Naive thymus-derived CD8-positive, alpha-beta T cell (primary cell): ENCODE measurements around the gene ANAPC10. TPM values are rescaled to one million over a fixed set of nuclear protein-coding genes. Genes with fewer than 3 reads are reported as not detected.
"Not testable (repeated sequence)": the region's sequence is repeated elsewhere in the genome, so short reads cannot be mapped to it uniquely, and the experiment has no call there.

Experiments used
- ATAC-seq, 2 donors: fragments of 150-1000 bp; cut with Tn5 transposase in 1 of 2; sonication (Bioruptor Pico), chemical (Tn5 transposase) in 1 of 2; 1 replicate in 1 of 2; 2 replicates in 1 of 2; pipeline ENCODE4 v1.10.0; 2021; ENCODE audit warnings: mild to moderate bottlenecking in 2 of 2, moderate library complexity in 2 of 2
- POLR2A ChIA-PET: fragments of 350-600 bp; sonication (Branson Sonifier 250); formaldehyde crosslinking; loops from one replicate; lab custom pipeline; 2021; ENCODE audit warnings: antibody characterized with exemption; lab: Charles Lee
- DNase-seq, 10 donors: peaks; one replicate each; pipeline versions ENCODE4 v3.0.0 to v3.0.0-alpha.2; 2020 to 2022
- H3K27ac Mint-ChIP-seq, 10 donors: one replicate each; pipeline ENCODE4 v1.8.0; 2020 to 2022; ENCODE audit warnings: mild to moderate bottlenecking in 10 of 10, mixed read lengths in 10 of 10, moderate library complexity in 4 of 10, inconsistent platforms in 1 of 10
- H3K27me3 Mint-ChIP-seq, 5 donors: one replicate each; pipeline ENCODE4 v1.8.0; 2021 to 2022; ENCODE audit warnings: mixed read lengths in 5 of 5
- H3K36me3 Mint-ChIP-seq, 3 donors: one replicate each; pipeline ENCODE4 v1.8.0; 2020 to 2022; ENCODE audit warnings: mixed read lengths in 3 of 3, mild to moderate bottlenecking in 2 of 3, inconsistent platforms in 1 of 3
- H3K4me1 Mint-ChIP-seq, 4 donors: one replicate each; pipeline ENCODE4 v1.8.0; 2021 to 2022; ENCODE audit warnings: mixed read lengths in 4 of 4
- H3K4me3 Mint-ChIP-seq, 10 donors: one replicate each; pipeline ENCODE4 v1.8.0; 2020 to 2022; ENCODE audit warnings: mild to moderate bottlenecking in 10 of 10, mixed read lengths in 10 of 10, moderate library complexity in 6 of 10, inconsistent platforms in 1 of 10
- H3K9me3 Mint-ChIP-seq, 9 donors: one replicate each; pipeline ENCODE4 v1.8.0; 2020 to 2022; ENCODE audit warnings: mixed read lengths in 9 of 9, mild to moderate bottlenecking in 3 of 9, inconsistent platforms in 1 of 9, moderate library complexity in 1 of 9
- polyA plus RNA-seq, 3 donors: library from polyadenylated mRNA; unstranded; fragments of 300-500 nt; fragmentation: Illumina TruSeq; gene quantifications; one replicate each; pipeline ENCODE4 v1.2.3, GENCODE V29; 2021
- total RNA-seq, 8 experiments: library from RNA in 2 of 8; stranded (reverse) in 2 of 8; gene quantifications; one replicate each; pipeline ENCODE4 v1.2.3 and lab custom pipeline; 2021 to 2026

The ANAPC10 gene
- total and polyA plus RNA-seq, 5 experiments from 2014 or later: 18.0 to 38.5 (median 33.3) TPM

GRCh38 chr4:145041378-145041777 is 56.6 kb downstream of the ANAPC10 start:
- no peak overlapping the region for H3K4me3 Mint-ChIP-seq
- DNase-seq (no peak), ATAC-seq (no peak)
- H3K9me3 Mint-ChIP-seq: no peaks in the 10 kb centered on the region
- H3K36me3 Mint-ChIP-seq: peaks cover 0 to 14% (median 11%) of the 10 kb centered on the region in 3 donors
- H3K27ac Mint-ChIP-seq: no peak overlapping the region
- no peaks in the 10 kb centered on the region for H3K27me3 Mint-ChIP-seq
- POLR2A ChIA-PET: no interaction called here
- peaks cover 0 to 5% (median 4%) of the 10 kb centered on the region in 4 donors for H3K4me1 Mint-ChIP-seq

- ATAC-seq (no peak), DNase-seq (no peak)
- no peaks in the 10 kb centered on the region for H3K27me3 Mint-ChIP-seq
- H3K9me3 Mint-ChIP-seq: peaks cover 0 to 2% (median 0%) of the 10 kb centered on the region in 9 donors
- peak overlapping the region in 1 of 10 donors; percentile 2 for H3K27ac Mint-ChIP-seq
- H3K4me1 Mint-ChIP-seq: peaks cover 0 to 11% (median 0%) of the 10 kb centered on the region in 4 donors
- POLR2A ChIA-PET: no interaction called here
- no peak overlapping the region for H3K4me3 Mint-ChIP-seq
- H3K36me3 Mint-ChIP-seq: peaks cover 28 to 62% (median 51%) of the 10 kb centered on the region in 3 donors
Observed at GRCh38 chr4:145035494-145036136, 62.4 kb downstream of the ANAPC10 start.

GRCh38 chr4:145034727-145035211 is 63.2 kb downstream of the ANAPC10 start:
- Mint-ChIP-seq H3K9me3 (peaks cover 0 to 4% (median 0%) of the 10 kb centered on the region in 9 donors), H3K27me3 (no peaks in the 10 kb centered on the region), H3K27ac (peak overlapping the region in 1 of 10 donors; percentile 83), H3K4me3 (no peak overlapping the region), H3K4me1 (peaks cover 0 to 11% (median 0%) of the 10 kb centered on the region in 4 donors), H3K36me3 (peaks cover 31 to 62% (median 56%) of the 10 kb centered on the region in 3 donors)
- DNase-seq (no peak), ATAC-seq (no peak)
- POLR2A ChIA-PET: no interaction called here

GRCh38 chr4:145019346-145019745 is 78.7 kb downstream of the ANAPC10 start:
- POLR2A ChIA-PET: no interaction called here
- Mint-ChIP-seq H3K36me3 (peaks cover 28 to 46% (median 29%) of the 10 kb centered on the region in 3 donors), H3K27ac (peak overlapping the region; percentile 73 to 91 (median 86)), H3K9me3 (peaks cover 13 to 50% (median 29%) of the 10 kb centered on the region in 9 donors), H3K4me1 (peaks cover 36 to 53% (median 38%) of the 10 kb centered on the region in 4 donors), H3K27me3 (no peaks in the 10 kb centered on the region), H3K4me3 (peak overlapping the region; percentile 4 to 73 (median 54))
- ATAC-seq (no peak), DNase-seq (peak in 3 of 10 donors; percentile 4 to 21 (median 5))

- Mint-ChIP-seq H3K4me3 (no peak overlapping the region), H3K36me3 (peaks cover 0 to 56% (median 29%) of the 10 kb centered on the region in 3 donors), H3K9me3 (peaks cover 0 to 26% (median 6%) of the 10 kb centered on the region in 9 donors), H3K27ac (no peak overlapping the region), H3K27me3 (no peaks in the 10 kb centered on the region), H3K4me1 (peaks cover 22 to 36% (median 28%) of the 10 kb centered on the region in 4 donors)
- no peak for ATAC-seq
- no peak for DNase-seq
- POLR2A ChIA-PET: no interaction called here
Observed at GRCh38 chr4:145014365-145014764, 83.6 kb downstream of the ANAPC10 start.

- POLR2A ChIA-PET: no interaction called here
- DNase-seq (no peak), ATAC-seq (no peak)
- Mint-ChIP-seq H3K4me1 (peaks cover 15 to 39% (median 28%) of the 10 kb centered on the region in 4 donors), H3K27me3 (no peaks in the 10 kb centered on the region), H3K27ac (peak overlapping the region in 2 of 10 donors; percentile 7 to 31), H3K4me3 (no peak overlapping the region), H3K9me3 (peaks cover 0 to 23% (median 4%) of the 10 kb centered on the region in 9 donors), H3K36me3 (peaks cover 0 to 66% (median 35%) of the 10 kb centered on the region in 3 donors)
Observed at GRCh38 chr4:145012841-145013240, 85.2 kb downstream of the ANAPC10 start.

- ATAC-seq: no peak
- H3K27ac Mint-ChIP-seq: no peak overlapping the region
- peaks cover 0 to 68% (median 35%) of the 10 kb centered on the region in 3 donors for H3K36me3 Mint-ChIP-seq
Observed at GRCh38 chr4:145011636-145012035, 86.4 kb downstream of the ANAPC10 start.

GRCh38 chr4:145010315-145010714 is 87.7 kb downstream of the ANAPC10 start:
- H3K27me3 Mint-ChIP-seq, POLR2A ChIA-PET, ATAC-seq: not testable (repeated sequence)

More at GRCh38 chr4:145011636-145012035, 86.4 kb downstream of the ANAPC10 start:
- POLR2A ChIA-PET: no interaction called here
- no peak for DNase-seq
- Mint-ChIP-seq H3K9me3 (peaks cover 0 to 26% (median 4%) of the 10 kb centered on the region in 9 donors), H3K27me3 (no peaks in the 10 kb centered on the region), H3K4me1 (peaks cover 22 to 46% (median 29%) of the 10 kb centered on the region in 4 donors), H3K4me3 (no peak overlapping the region)

GRCh38 chr4:145003675-145004074 is 94.3 kb downstream of the ANAPC10 start:
- peaks cover 23 to 70% (median 42%) of the 10 kb centered on the region in 3 donors for H3K36me3 Mint-ChIP-seq
- no peak overlapping the region for H3K4me3 Mint-ChIP-seq
- DNase-seq: no peak
- no peak overlapping the region for H3K27ac Mint-ChIP-seq
- no peaks in the 10 kb centered on the region for H3K27me3 Mint-ChIP-seq
- peaks cover 5 to 52% (median 18%) of the 10 kb centered on the region in 9 donors for H3K9me3 Mint-ChIP-seq
- no peak for ATAC-seq
- peaks cover 5 to 21% (median 9%) of the 10 kb centered on the region in 4 donors for H3K4me1 Mint-ChIP-seq
- POLR2A ChIA-PET: no interaction called here

More at GRCh38 chr4:145010315-145010714, 87.7 kb downstream of the ANAPC10 start:
- not testable (repeated sequence) for H3K4me3 Mint-ChIP-seq, DNase-seq, H3K27ac Mint-ChIP-seq
- H3K4me1 Mint-ChIP-seq: peaks cover 22 to 39% (median 25%) of the 10 kb centered on the region in 4 donors
- peaks cover 0 to 22% (median 4%) of the 10 kb centered on the region in 9 donors for H3K9me3 Mint-ChIP-seq
- peaks cover 10 to 66% (median 35%) of the 10 kb centered on the region in 3 donors for H3K36me3 Mint-ChIP-seq

- DNase-seq (no peak), ATAC-seq (no peak)
- Mint-ChIP-seq H3K9me3 (peaks cover 5 to 51% (median 21%) of the 10 kb centered on the region in 9 donors), H3K4me3 (no peak overlapping the region), H3K27ac (no peak overlapping the region), H3K4me1 (peaks cover 1 to 16% (median 9%) of the 10 kb centered on the region in 4 donors), H3K36me3 (peaks cover 25 to 69% (median 53%) of the 10 kb centered on the region in 3 donors), H3K27me3 (no peaks in the 10 kb centered on the region)
- POLR2A ChIA-PET: no interaction called here
Observed at GRCh38 chr4:145001635-145002034, 96.4 kb downstream of the ANAPC10 start.

GRCh38 chr4:145000656-145001055 is 97.3 kb downstream of the ANAPC10 start:
- DNase-seq, H3K4me3 Mint-ChIP-seq, POLR2A ChIA-PET, ATAC-seq, H3K27ac Mint-ChIP-seq, H3K27me3 Mint-ChIP-seq: not testable (repeated sequence)
- peaks cover 1 to 21% (median 11%) of the 10 kb centered on the region in 4 donors for H3K4me1 Mint-ChIP-seq
- peaks cover 35 to 70% (median 55%) of the 10 kb centered on the region in 3 donors for H3K36me3 Mint-ChIP-seq
- H3K9me3 Mint-ChIP-seq: peaks cover 5 to 59% (median 23%) of the 10 kb centered on the region in 9 donors

- peaks cover 15 to 20% (median 18%) of the 10 kb centered on the region in 3 donors for H3K36me3 Mint-ChIP-seq
- H3K4me3 Mint-ChIP-seq: no peak overlapping the region
- no peak for DNase-seq
- peaks cover 0 to 2% (median 0%) of the 10 kb centered on the region in 4 donors for H3K4me1 Mint-ChIP-seq
- H3K27me3 Mint-ChIP-seq: no peaks in the 10 kb centered on the region
- H3K9me3 Mint-ChIP-seq: peaks cover 0 to 13% (median 2%) of the 10 kb centered on the region in 9 donors
- POLR2A ChIA-PET: no interaction called here
- ATAC-seq: no peak
- H3K27ac Mint-ChIP-seq: no peak overlapping the region
Observed at GRCh38 chr4:144989306-144989705, 108.7 kb downstream of the ANAPC10 start.

- H3K27ac Mint-ChIP-seq: no peak overlapping the region
- POLR2A ChIA-PET: no interaction called here
- H3K4me1 Mint-ChIP-seq: no peaks in the 10 kb centered on the region
- H3K36me3 Mint-ChIP-seq: peaks cover 3 to 14% (median 8%) of the 10 kb centered on the region in 3 donors
- DNase-seq (no peak), ATAC-seq (no peak)
- no peaks in the 10 kb centered on the region for H3K27me3 Mint-ChIP-seq
- peaks cover 0 to 31% (median 8%) of the 10 kb centered on the region in 9 donors for H3K9me3 Mint-ChIP-seq
- no peak overlapping the region for H3K4me3 Mint-ChIP-seq
Observed at GRCh38 chr4:144985531-144985930, 112.5 kb downstream of the ANAPC10 start.
